HG02759 (cell line): Measurements from ENCODE around the gene NADK.
A peak's percentile ranks its signal among the peaks of the same experiment; 100 is the strongest.

Source experiments
- ATAC-seq: cut with Tn5 transposase; IDR thresholded peaks from one replicate; pipeline ENCODE4 v1.9.1; 2021; ENCODE audit warnings: mild to moderate bottlenecking, moderate library complexity; ENCODE audit not compliant: unreplicated experiment

Gene NADK

GRCh38 chr1:1777950-1778662 is at the start of gene NADK:
Gene NADK, minus strand, starts transcription at chr1:1778470. Its CDS starts 13,064 bp downstream, at chr1:1765406.
- ATAC-seq: peak; percentile 50

- no peak for ATAC-seq
Observed at GRCh38 chr1:1827089-1827848, 49.0 kb upstream of the NADK start.

- ATAC-seq: no peak
Observed at GRCh38 chr1:1826356-1827088, 48.3 kb upstream of the NADK start.

- no peak for ATAC-seq
Observed at GRCh38 chr1:1825217-1825616, 46.9 kb upstream of the NADK start.

- ATAC-seq: no peak
Observed at GRCh38 chr1:1819762-1820161, 41.5 kb upstream of the NADK start.

- ATAC-seq: no peak
Observed at GRCh38 chr1:1817221-1817620, 39.0 kb upstream of the NADK start.

GRCh38 chr1:1815606-1816281 is 37.5 kb upstream of the NADK start:
- ATAC-seq: no peak

- ATAC-seq: no peak
Observed at GRCh38 chr1:1809489-1809888, 31.2 kb upstream of the NADK start.

GRCh38 chr1:1808206-1808605 is 29.9 kb upstream of the NADK start:
- ATAC-seq: no peak

- ATAC-seq: no peak
Observed at GRCh38 chr1:1806890-1807289, 28.6 kb upstream of the NADK start.

GRCh38 chr1:1804301-1804700 is 26.0 kb upstream of the NADK start:
- no peak for ATAC-seq

- ATAC-seq: no peak
Observed at GRCh38 chr1:1802871-1803270, 24.6 kb upstream of the NADK start.

- ATAC-seq: peak; percentile 59
Observed at GRCh38 chr1:1799716-1800115, 21.4 kb upstream of the NADK start.

GRCh38 chr1:1797731-1798341 is 19.6 kb upstream of the NADK start:
- no peak for ATAC-seq

- ATAC-seq: no peak
Observed at GRCh38 chr1:1796466-1796865, 18.2 kb upstream of the NADK start.

GRCh38 chr1:1794999-1795398 is 16.7 kb upstream of the NADK start:
- ATAC-seq: no peak

- no peak for ATAC-seq
Observed at GRCh38 chr1:1793481-1794244, 15.4 kb upstream of the NADK start.

- no peak for ATAC-seq
Observed at GRCh38 chr1:1788646-1789431, 10.6 kb upstream of the NADK start.

- no peak for ATAC-seq
Observed at GRCh38 chr1:1788136-1788535, 9.9 kb upstream of the NADK start.
